K562 (cell line): ENCODE measurements around the gene LMLN. TPM values are rescaled to one million over a fixed set of nuclear protein-coding genes. Genes with fewer than 3 reads are reported as not detected.

Experiments
- BRCA1 ChIP-seq, 2 experiments: fragments of 450-650 bp in 1 of 2; sonication (generic) in 1 of 2; formaldehyde crosslinking in 1 of 2; IDR thresholded peaks; 2 replicates each; pipeline versions ENCODE4 v1.5.0 to v1.6.1; 2017 to 2020; ENCODE audit warnings: mild to moderate bottlenecking in 1 of 2, missing genetic modification reagents in 1 of 2
- FUS ChIP-seq: fragments of 200-400 bp; formaldehyde crosslinking; optimal IDR thresholded peaks from 2 replicates; pipeline ENCODE3; 2017; ENCODE audit warnings: low read depth, low read length
- HES1 ChIP-seq: fragments of 450-650 bp; IDR thresholded peaks from 2 replicates; pipeline ENCODE4 v1.6.1; 2016; ENCODE audit warnings: low read depth, mild to moderate bottlenecking, moderate library complexity
- IRF9 ChIP-seq: fragments of 450-650 bp; IDR thresholded peaks from 2 replicates; pipeline ENCODE4 v1.6.1; 2016; ENCODE audit warnings: missing biosample characterization, missing genetic modification characterization
- MBD1 ChIP-seq: fragments of 250-450 bp; sonication (Bioruptor Pico); IDR thresholded peaks from 2 replicates; pipeline ENCODE4 v1.8.0; 2022; ENCODE audit warnings: inconsistent platforms
- MBD2 ChIP-seq: sonication (generic); IDR thresholded peaks from 2 replicates; pipeline ENCODE4 v1.6.1; 2016; ENCODE audit warnings: low read depth, borderline replicate concordance
- MTF1 ChIP-seq: fragments of 250-450 bp; sonication (Bioruptor Pico); IDR thresholded peaks from 2 replicates; pipeline ENCODE4 v1.9.0; 2021; ENCODE audit warnings: moderate library complexity, mild to moderate bottlenecking, inconsistent platforms, borderline replicate concordance
- SMARCB1 ChIP-seq: IDR thresholded peaks from 2 replicates; pipeline ENCODE4 v1.6.1; 2011; ENCODE audit warnings: improper control_type of control experiment, low read depth; ENCODE audit not compliant: insufficient read length
- TSHZ1 ChIP-seq: fragments of 250-450 bp; sonication (Bioruptor Pico); IDR thresholded peaks from 2 replicates; pipeline ENCODE4 v1.4.0; 2020; ENCODE audit warnings: mild to moderate bottlenecking, moderate library complexity
- UBTF ChIP-seq, 2 experiments: IDR thresholded peaks; 2 replicates each; pipeline ENCODE4 v1.6.1; 2012; ENCODE audit warnings: improper control_type of control experiment in 2 of 2, low read depth in 2 of 2, low read length in 2 of 2, borderline replicate concordance in 1 of 2
- ZNF12 ChIP-seq: sonication (generic); formaldehyde crosslinking; IDR thresholded peaks from 2 replicates; pipeline ENCODE4 v1.4.0; 2020; ENCODE audit warnings: mild to moderate bottlenecking, missing genetic modification reagents
- ZNF184 ChIP-seq: sonication (generic); formaldehyde crosslinking; IDR thresholded peaks from 2 replicates; pipeline ENCODE4 v1.5.0; 2020; ENCODE audit warnings: missing genetic modification reagents
- ZNF277 ChIP-seq: fragments of 250-450 bp; sonication (Bioruptor Pico); IDR thresholded peaks from 2 replicates; pipeline ENCODE4 v1.8.0; 2022; ENCODE audit warnings: inconsistent platforms, mild to moderate bottlenecking, moderate library complexity, borderline replicate concordance
- ZNF324 ChIP-seq: fragments of 250-450 bp; sonication (Bioruptor Pico); IDR thresholded peaks from 2 replicates; pipeline ENCODE4 v1.4.0; 2020; ENCODE audit warnings: mild to moderate bottlenecking
- ZNF583 ChIP-seq: fragments of 250-450 bp; sonication (Bioruptor Pico); IDR thresholded peaks from 2 replicates; pipeline ENCODE4 v1.4.0; 2020
- polyA plus RNA-seq, 8 experiments: library from polyadenylated mRNA; depleted of rRNA in 4 of 8; stranded (reverse) in 5 of 8; unstranded in 3 of 8; fragments of >200 nt; fragmentation: Nextera tagmentation in 2 of 8; fragmentation: Illumina TruSeq in 1 of 8; extraction: Ambion mirVana in 2 of 8; extraction: Trizol in 1 of 8; gene quantifications; 2 replicates each; pipeline versions ENCODE4 v1.2.1 to v1.2.3, GENCODE V29; 2011 to 2014; ENCODE audit warnings: inconsistent platforms in 1 of 8, missing spikeins in 1 of 8
- total RNA-seq, 7 experiments: library from RNA; depleted of rRNA in 6 of 7; stranded (reverse); fragments of >200 nt in 6 of 7; fragmentation: Illumina TruSeq in 2 of 7; extraction: Trizol in 2 of 7; gene quantifications; 2 replicates each; pipeline versions ENCODE4 v1.2.1 to v1.2.3, GENCODE V29; 2011 to 2021; ENCODE audit warnings: low replicate concordance in 1 of 7

Gene LMLN
- total and polyA plus RNA-seq, 9 of the 15 experiments (the other 6 are each of a cell fraction or from before 2014, with no cell fraction given): 2.2 to 15.9 (median 6.9) TPM

- TF ChIP-seq ZNF277: no peak
- peak in 1 of 2 experiments; percentile 80; a peak in 1 of 4 replicates for TF ChIP-seq UBTF (IDR thresholded peaks at IDR 0.05; ENCODE audit: borderline replicate concordance in 1 of 2, low read depth in 2 of 2, low read length in 2 of 2)
- no peak for TF ChIP-seq BRCA1 (IDR thresholded peaks at IDR 0.05)
- TF ChIP-seq BRCA1 (CRISPR knock-in tag; IDR thresholded peaks at IDR 0.05): no peak
- no peak for TF ChIP-seq IRF9
- TF ChIP-seq MBD1 (CRISPR knock-in tag): no peak
- TF ChIP-seq MBD2: 0 out of 2 replicates have a peak, but pooled peaks have one; percentile 15
- no peak for TF ChIP-seq TSHZ1 (CRISPR knock-in tag)
- TF ChIP-seq SMARCB1: no peak
- peak; percentile 85 for TF ChIP-seq ZNF12 (CRISPR knock-in tag)
- TF ChIP-seq ZNF583 (CRISPR knock-in tag): no peak
- TF ChIP-seq HES1: no peak
- no peak for TF ChIP-seq FUS
- TF ChIP-seq ZNF184 (CRISPR knock-in tag): no peak
- no peak for TF ChIP-seq ZNF324 (CRISPR knock-in tag)
- TF ChIP-seq MTF1 (CRISPR knock-in tag): no peak
Observed at GRCh38 chr3:197959891-197960693, at the start of gene LMLN (continued).
